ENCODE data around the gene PTPRO. TPM values are rescaled to one million over a fixed set of nuclear protein-coding genes. Genes with fewer than 3 reads are reported as not detected.
"Not testable (repeated sequence)": the region's sequence is repeated elsewhere in the genome, so short reads cannot be mapped to it uniquely, and the experiment has no call there.

PTPRO gene
- total and polyA plus RNA-seq, 8 donors: 0.35 to 11.6 (median 0.68) TPM; not detected in 3

DNA sequence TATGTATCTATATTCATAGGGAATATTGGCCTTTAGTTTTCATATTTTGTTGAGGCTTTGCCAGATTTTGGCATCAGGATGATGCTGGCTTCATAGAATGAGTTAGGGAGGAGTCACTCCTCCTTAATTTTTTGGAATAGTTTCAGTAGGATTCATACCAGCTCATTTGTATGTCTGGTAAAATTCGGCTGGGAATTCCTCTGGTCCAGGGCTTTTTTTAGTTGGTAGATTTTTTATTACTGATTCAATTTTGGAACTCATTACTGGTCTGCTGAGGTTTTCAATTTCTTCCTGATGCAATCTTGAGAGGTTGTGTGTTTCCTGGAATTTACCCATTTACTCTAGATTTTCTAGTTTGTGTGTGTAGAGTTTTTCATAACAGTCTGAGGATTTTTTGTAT is 291.7 kb downstream of the PTPRO start:
- intact Hi-C loops (cut with DNase I; ENCODE audit: low total_unique reads): no loop called here
- WGBS, 5 donors: 75 to 93% (median 88%) methylated on average over 1 of the region's 1 CpG
- Histone ChIP-seq H3K27me3 (no peaks in the 10 kb centered on the region), H3K36me3 (peaks cover 0 to 7% (median 4%) of the 10 kb centered on the region in 4 donors), H3K27ac (no peak overlapping the region), H3K4me1 (no peaks in the 10 kb centered on the region), H3K9me3 (peaks cover 0 to 31% (median 10%) of the 10 kb centered on the region in 4 donors), H3K4me3 (no peak overlapping the region)
- TF ChIP-seq EP300 (IDR thresholded peaks at IDR 0.05) (no peak), POLR2AphosphoS5 (IDR thresholded peaks at IDR 0.05) (no peak), POLR2A (IDR thresholded peaks at IDR 0.05) (no peak), CTCF (IDR thresholded peaks at IDR 0.05) (no peak)
- DNase-seq: no peak

DNA sequence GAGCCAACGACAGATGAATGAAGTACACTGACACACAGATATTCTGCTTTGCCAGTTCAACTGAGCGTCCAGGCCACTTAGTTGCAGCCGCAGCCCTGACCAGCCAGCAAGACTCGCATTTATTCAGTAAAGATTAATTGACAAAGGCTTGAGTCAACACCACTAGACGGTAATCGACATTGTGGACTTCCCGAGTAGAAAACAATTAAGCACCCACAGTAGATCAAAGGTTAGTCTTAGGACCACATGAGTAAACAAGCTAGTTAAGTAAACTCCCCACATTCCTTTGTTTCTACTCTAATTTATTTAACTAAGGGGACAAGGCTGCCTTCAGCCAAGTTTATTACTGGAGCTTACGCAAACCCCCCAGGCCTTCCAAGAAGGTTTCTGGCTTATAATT is 294.2 kb downstream of the PTPRO start:
- 81 to 87% (median 86%) methylated on average over 8 of the region's 8 CpGs for WGBS, 5 donors
- Histone ChIP-seq H3K9me3 (peaks cover 0 to 31% (median 10%) of the 10 kb centered on the region in 4 donors), H3K36me3 (peaks cover 0 to 32% (median 20%) of the 10 kb centered on the region in 4 donors)
- H3K27ac ChIP-seq; intact Hi-C loops (cut with DNase I; ENCODE audit: low total_unique reads); DNase-seq; H3K27me3 ChIP-seq; H3K4me3 ChIP-seq; H3K4me1 ChIP-seq: not testable (repeated sequence)

DNA sequence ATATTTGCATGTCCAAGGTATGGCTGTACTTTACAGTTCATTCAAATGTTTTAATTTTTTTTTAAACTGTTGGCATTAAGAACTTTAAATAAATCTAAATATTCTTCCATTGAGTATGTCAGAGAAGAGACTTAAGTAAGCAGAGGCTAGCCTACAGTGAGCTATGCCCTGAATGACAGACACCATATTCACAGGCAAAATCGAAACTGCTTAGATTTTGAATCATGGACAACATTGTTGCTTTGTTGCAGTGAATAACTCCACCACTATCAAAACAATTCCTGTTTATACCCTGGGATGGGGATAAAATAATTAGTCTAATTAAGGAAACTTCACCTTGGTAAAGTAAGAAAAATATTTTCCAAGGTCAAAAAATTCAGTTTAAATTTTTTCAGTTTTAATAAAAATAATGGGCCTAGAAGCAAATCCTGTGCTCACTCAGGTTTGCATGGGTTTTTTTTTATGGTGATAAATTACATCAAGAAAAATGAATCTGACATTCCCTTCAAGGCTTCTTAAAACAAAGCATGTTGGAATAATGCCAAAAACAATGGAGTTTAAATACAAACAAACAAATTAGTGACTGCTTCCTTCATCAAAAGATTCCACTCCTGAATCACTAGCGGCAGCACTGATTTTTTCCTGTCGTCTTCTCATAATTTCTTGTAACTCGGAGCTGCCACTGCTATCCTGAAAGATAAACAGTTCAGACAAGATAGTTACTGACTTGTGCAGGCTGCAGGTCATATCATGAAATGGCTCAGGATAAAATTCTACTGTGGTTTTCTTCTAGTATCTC is 298.6 kb downstream of the PTPRO start:
- Histone ChIP-seq H3K36me3 (peaks cover 0 to 63% (median 46%) of the 10 kb centered on the region in 4 donors), H3K9me3 (peaks cover 0 to 10% (median 4%) of the 10 kb centered on the region in 4 donors), H3K4me1 (no peaks in the 10 kb centered on the region), H3K27me3 (no peaks in the 10 kb centered on the region), H3K27ac (no peak overlapping the region), H3K4me3 (no peak overlapping the region)
- intact Hi-C loops (cut with DNase I; ENCODE audit: low total_unique reads): no loop called here
- TF ChIP-seq POLR2AphosphoS5 (IDR thresholded peaks at IDR 0.05) (no peak), EP300 (IDR thresholded peaks at IDR 0.05) (no peak), POLR2A (IDR thresholded peaks at IDR 0.05) (no peak), CTCF (IDR thresholded peaks at IDR 0.05) (no peak)
- 66 to 78% (median 74%) methylated on average over 4 of the region's 4 CpGs for WGBS, 5 donors
- DNase-seq: no peak

DNA sequence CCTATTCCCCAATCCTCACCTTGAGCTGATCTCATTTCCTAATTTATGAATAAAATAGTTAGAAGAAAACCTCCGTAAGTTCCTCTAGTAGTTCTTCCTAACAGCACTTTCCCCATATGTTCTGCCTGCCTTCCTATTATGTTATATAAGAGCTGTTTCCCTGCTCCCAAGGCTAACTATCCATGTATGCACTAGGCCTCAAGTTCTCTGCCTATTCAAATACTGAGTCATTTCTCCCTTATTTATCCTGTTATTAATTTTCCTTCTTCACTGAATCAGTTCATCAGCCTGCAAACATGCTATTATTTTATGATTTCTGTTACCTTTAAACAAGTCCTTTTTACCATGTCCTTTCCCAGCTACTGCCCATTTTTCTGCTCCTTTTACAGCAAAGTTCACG is 302.8 kb downstream of the PTPRO start:
- no peak for TF ChIP-seq CTCF (IDR thresholded peaks at IDR 0.05)
- TF ChIP-seq POLR2A (IDR thresholded peaks at IDR 0.05): no peak
- no peak for TF ChIP-seq EP300 (IDR thresholded peaks at IDR 0.05)
- no peak for TF ChIP-seq POLR2AphosphoS5 (IDR thresholded peaks at IDR 0.05)
- peaks cover 0 to 27% (median 16%) of the 10 kb centered on the region in 4 donors for H3K4me1 ChIP-seq
- peaks cover 0 to 45% (median 33%) of the 10 kb centered on the region in 4 donors for H3K36me3 ChIP-seq
- H3K27me3 ChIP-seq: no peaks in the 10 kb centered on the region
- no peaks in the 10 kb centered on the region for H3K9me3 ChIP-seq
- WGBS, 5 donors: 92 to 100% (median 97%) methylated on average over 2 of the region's 2 CpGs
- DNase-seq: no peak
- no peak overlapping the region for H3K4me3 ChIP-seq
- intact Hi-C loops (cut with DNase I; ENCODE audit: low total_unique reads): no loop called here
- peak overlapping the region in 1 of 5 donors; percentile 3 for H3K27ac ChIP-seq
